ENCODE data around the gene TOM1. TPM values are rescaled to one million over a fixed set of nuclear protein-coding genes. Genes with fewer than 3 reads are reported as not detected.
A peak's percentile ranks its signal among the peaks of the same experiment; 100 is the strongest.

Gene TOM1
- total and polyA plus RNA-seq, 4 donors = 17.9 to 53.0 (median 50.5) TPM

DNA sequence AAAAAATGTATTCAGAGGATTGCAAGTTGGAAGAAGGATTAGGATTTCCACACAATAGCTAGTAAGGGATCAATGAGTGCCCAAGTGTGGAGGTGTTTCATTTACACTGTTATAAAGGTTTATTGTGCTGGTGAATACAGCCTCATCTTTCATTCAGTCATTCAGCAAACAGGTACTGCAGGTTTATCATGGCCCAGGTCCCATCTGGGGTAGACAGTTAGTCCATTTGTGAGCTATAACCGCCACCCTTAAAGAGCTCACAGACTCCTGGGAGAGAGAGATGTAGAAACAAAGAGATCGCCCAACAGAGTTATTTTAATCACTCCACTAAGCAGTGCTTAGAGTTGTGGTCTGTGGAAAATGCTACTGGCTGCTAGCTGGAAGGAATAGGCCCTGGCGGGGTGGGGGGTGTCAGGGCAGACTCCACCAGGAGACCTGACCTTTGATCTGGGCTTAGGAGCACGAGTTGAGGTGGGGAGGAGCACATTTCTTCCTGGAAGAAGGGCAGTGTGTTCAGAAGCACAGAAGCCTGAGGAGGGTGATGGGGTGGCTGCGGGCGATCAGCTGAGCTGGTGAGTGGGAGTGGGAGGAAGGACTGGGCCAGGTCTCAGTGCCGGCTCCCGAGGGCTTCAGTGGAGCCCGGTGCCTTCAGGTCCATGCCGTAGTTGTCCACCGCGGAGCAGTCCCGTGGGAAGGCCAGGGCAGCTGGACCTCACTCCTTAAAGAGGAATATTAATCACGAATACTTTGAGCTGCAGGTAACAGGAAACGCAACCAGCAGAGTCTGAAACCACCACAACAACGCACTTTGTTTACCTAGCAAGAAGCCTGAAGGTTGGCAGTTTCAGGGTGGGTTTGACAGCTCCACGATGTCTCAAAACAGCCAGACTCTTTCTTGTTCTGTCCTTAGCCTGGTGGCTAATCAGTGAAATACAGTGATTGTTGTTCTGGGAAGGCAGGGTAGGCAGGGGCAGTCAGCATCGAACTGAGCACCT is 11.2 kb downstream of the TOM1 start (continued):
- no peak for TF ChIP-seq EGR1 (IDR thresholded peaks at IDR 0.05; ENCODE audit: low read depth in 2 of 2)
- TF ChIP-seq RXRA (IDR thresholded peaks at IDR 0.05) = peak; percentile 14 to 42
- TF ChIP-seq, protein P1, sequence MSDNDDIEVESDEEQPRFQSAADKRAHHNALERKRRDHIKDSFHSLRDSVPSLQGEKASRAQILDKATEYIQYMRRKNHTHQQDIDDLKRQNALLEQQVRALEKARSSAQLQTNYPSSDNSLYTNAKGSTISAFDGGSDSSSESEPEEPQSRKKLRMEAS (IDR thresholded peaks at IDR 0.05) = no peak
- TF ChIP-seq YY1 (IDR thresholded peaks at IDR 0.05) = no peak
- TF ChIP-seq TAF1 (conservative IDR thresholded peaks at IDR 0.05) = no peak
- TF ChIP-seq RAD21 (IDR thresholded peaks at IDR 0.05) = no peak
- peak in 1 of 2 donors; percentile 24 for TF ChIP-seq JUND (IDR thresholded peaks at IDR 0.05)
- no peak for TF ChIP-seq NR2F2 (IDR thresholded peaks at IDR 0.05)
- TF ChIP-seq FOXA1 (IDR thresholded peaks at IDR 0.05) = no peak

DNA sequence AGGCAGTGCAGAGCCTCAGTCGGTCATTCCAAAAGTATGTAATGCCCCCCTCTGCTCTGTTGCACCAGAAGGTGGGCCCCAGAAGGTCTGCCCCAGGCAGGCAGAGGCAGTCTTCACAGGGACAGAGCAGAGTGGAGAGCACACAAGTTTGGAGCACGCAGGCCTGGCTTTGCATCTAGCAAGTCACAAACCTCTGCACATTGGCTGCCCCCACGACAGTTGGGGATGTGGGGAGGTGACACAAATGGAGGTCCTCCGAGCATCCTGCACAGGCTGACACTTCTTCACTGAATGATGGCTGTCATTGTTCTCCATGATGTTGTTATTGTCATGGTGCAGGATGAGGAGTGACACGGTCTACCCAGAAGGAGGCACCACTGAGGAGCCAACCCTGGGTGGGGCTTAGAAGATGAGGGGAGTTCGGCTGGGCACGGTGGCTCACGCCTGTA is 11.9 kb downstream of the TOM1 start:
- Histone ChIP-seq H3K36me3 (ENCODE audit: control insufficient read depth in 4 of 4, insufficient read depth in 3 of 4, low read depth in 1 of 4, low read length in 3 of 4) (no peaks in the 10 kb centered on the region), H3K9me3 (ENCODE audit: control insufficient read depth in 4 of 4, low read length in 3 of 4) (no peaks in the 10 kb centered on the region), H3K27me3 (ENCODE audit: control insufficient read depth in 4 of 4, insufficient read depth in 4 of 4, low read length in 3 of 4) (no peaks in the 10 kb centered on the region), H3K9ac (ENCODE audit: low read depth in 1 of 2, low read length in 2 of 2) (no peak overlapping the region), H3K4me1 (ENCODE audit: control insufficient read depth in 4 of 4, insufficient read depth in 4 of 4, low read length in 3 of 4) (peaks cover 16 to 64% (median 45%) of the 10 kb centered on the region in 4 donors), H3K4me3 (ENCODE audit: low read depth in 1 of 3, low read length in 3 of 3) (no peak overlapping the region), H3K27ac (ENCODE audit: low read depth in 1 of 2, low read length in 2 of 2) (peak overlapping the region; percentile 16 to 85)
- 90% methylated on average over 8 of the region's 8 CpGs for WGBS
- TF ChIP-seq, protein P2, sequence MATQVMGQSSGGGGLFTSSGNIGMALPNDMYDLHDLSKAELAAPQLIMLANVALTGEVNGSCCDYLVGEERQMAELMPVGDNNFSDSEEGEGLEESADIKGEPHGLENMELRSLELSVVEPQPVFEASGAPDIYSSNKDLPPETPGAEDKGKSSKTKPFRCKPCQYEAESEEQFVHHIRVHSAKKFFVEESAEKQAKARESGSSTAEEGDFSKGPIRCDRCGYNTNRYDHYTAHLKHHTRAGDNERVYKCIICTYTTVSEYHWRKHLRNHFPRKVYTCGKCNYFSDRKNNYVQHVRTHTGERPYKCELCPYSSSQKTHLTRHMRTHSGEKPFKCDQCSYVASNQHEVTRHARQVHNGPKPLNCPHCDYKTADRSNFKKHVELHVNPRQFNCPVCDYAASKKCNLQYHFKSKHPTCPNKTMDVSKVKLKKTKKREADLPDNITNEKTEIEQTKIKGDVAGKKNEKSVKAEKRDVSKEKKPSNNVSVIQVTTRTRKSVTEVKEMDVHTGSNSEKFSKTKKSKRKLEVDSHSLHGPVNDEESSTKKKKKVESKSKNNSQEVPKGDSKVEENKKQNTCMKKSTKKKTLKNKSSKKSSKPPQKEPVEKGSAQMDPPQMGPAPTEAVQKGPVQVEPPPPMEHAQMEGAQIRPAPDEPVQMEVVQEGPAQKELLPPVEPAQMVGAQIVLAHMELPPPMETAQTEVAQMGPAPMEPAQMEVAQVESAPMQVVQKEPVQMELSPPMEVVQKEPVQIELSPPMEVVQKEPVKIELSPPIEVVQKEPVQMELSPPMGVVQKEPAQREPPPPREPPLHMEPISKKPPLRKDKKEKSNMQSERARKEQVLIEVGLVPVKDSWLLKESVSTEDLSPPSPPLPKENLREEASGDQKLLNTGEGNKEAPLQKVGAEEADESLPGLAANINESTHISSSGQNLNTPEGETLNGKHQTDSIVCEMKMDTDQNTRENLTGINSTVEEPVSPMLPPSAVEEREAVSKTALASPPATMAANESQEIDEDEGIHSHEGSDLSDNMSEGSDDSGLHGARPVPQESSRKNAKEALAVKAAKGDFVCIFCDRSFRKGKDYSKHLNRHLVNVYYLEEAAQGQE (IDR thresholded peaks at IDR 0.05) = no peak
- TF ChIP-seq JUND (IDR thresholded peaks at IDR 0.05) (no peak), RAD21 (IDR thresholded peaks at IDR 0.05) (no peak), RXRA (IDR thresholded peaks at IDR 0.05) (no peak), HNF4A (conservative IDR thresholded peaks at IDR 0.05) (no peak), NR2F2 (IDR thresholded peaks at IDR 0.05) (no peak), FOXA2 (IDR thresholded peaks at IDR 0.05) (no peak), HNF4G (IDR thresholded peaks at IDR 0.05) (no peak), YY1 (IDR thresholded peaks at IDR 0.05) (no peak), EGR1 (IDR thresholded peaks at IDR 0.05; ENCODE audit: low read depth in 2 of 2) (no peak), GABPA (IDR thresholded peaks at IDR 0.05 in 1 of 2, conservative IDR thresholded peaks at IDR 0.05 in 1 of 2) (no peak), TAF1 (conservative IDR thresholded peaks at IDR 0.05) (no peak), FOXA1 (IDR thresholded peaks at IDR 0.05) (no peak), SP1 (IDR thresholded peaks at IDR 0.05) (no peak)
- TF ChIP-seq, protein P1 (IDR thresholded peaks at IDR 0.05) = no peak
- TF ChIP-seq, protein P3, sequence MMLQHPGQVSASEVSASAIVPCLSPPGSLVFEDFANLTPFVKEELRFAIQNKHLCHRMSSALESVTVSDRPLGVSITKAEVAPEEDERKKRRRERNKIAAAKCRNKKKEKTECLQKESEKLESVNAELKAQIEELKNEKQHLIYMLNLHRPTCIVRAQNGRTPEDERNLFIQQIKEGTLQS (IDR thresholded peaks at IDR 0.05) = no peak
- TF ChIP-seq, protein P4, sequence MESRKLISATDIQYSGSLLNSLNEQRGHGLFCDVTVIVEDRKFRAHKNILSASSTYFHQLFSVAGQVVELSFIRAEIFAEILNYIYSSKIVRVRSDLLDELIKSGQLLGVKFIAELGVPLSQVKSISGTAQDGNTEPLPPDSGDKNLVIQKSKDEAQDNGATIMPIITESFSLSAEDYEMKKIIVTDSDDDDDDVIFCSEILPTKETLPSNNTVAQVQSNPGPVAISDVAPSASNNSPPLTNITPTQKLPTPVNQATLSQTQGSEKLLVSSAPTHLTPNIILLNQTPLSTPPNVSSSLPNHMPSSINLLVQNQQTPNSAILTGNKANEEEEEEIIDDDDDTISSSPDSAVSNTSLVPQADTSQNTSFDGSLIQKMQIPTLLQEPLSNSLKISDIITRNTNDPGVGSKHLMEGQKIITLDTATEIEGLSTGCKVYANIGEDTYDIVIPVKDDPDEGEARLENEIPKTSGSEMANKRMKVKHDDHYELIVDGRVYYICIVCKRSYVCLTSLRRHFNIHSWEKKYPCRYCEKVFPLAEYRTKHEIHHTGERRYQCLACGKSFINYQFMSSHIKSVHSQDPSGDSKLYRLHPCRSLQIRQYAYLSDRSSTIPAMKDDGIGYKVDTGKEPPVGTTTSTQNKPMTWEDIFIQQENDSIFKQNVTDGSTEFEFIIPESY (IDR thresholded peaks at IDR 0.05) = no peak
- TF ChIP-seq, protein P5, sequence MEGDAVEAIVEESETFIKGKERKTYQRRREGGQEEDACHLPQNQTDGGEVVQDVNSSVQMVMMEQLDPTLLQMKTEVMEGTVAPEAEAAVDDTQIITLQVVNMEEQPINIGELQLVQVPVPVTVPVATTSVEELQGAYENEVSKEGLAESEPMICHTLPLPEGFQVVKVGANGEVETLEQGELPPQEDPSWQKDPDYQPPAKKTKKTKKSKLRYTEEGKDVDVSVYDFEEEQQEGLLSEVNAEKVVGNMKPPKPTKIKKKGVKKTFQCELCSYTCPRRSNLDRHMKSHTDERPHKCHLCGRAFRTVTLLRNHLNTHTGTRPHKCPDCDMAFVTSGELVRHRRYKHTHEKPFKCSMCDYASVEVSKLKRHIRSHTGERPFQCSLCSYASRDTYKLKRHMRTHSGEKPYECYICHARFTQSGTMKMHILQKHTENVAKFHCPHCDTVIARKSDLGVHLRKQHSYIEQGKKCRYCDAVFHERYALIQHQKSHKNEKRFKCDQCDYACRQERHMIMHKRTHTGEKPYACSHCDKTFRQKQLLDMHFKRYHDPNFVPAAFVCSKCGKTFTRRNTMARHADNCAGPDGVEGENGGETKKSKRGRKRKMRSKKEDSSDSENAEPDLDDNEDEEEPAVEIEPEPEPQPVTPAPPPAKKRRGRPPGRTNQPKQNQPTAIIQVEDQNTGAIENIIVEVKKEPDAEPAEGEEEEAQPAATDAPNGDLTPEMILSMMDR (IDR thresholded peaks at IDR 0.05; ENCODE audit: low read depth, low read length, missing input control) = no peak
- no peak for DNase-seq (ENCODE audit: low spot score)

Data from liver (tissue), 9 donors.